ENCODE results near the gene TEX101. TPM values are rescaled to one million over a fixed set of nuclear protein-coding genes. Genes with fewer than 3 reads are reported as not detected.

Gene TEX101
- total RNA-seq, 1 experiment from 2014 or later = not detected

Other genes with a start within 250 kb of the TEX101 start
- gene PSG5, start 228.4 kb upstream of the TEX101 start, total RNA-seq (2014; rRNA removed; shearing (Covaris generic)) = not detected in 2 replicates
- not detected in 2 replicates for gene PSG4, start 209.3 kb upstream of the TEX101 start, total RNA-seq (2014; rRNA removed; shearing (Covaris generic))
- gene PSG9, start 145.4 kb upstream of the TEX101 start, total RNA-seq (2014; rRNA removed; shearing (Covaris generic)) = not detected in 2 replicates
- not detected in 2 replicates for gene CD177, start 61.2 kb upstream of the TEX101 start, total RNA-seq (2014; rRNA removed; shearing (Covaris generic))
- 0.05 and 0.78 TPM in 2 replicates for gene LYPD3, start 50.7 kb downstream of the TEX101 start, total RNA-seq (2014; rRNA removed; shearing (Covaris generic))
- gene PHLDB3, start 89.9 kb downstream of the TEX101 start, total RNA-seq (2014; rRNA removed; shearing (Covaris generic)) = 45.7 and 52.4 TPM in 2 replicates
- 179 and 190 TPM in 2 replicates for gene ETHE1, start 112.3 kb downstream of the TEX101 start, total RNA-seq (2014; rRNA removed; shearing (Covaris generic))
- 0.08 TPM in 2 replicates for gene ZNF575, start 118.3 kb downstream of the TEX101 start, total RNA-seq (2014; rRNA removed; shearing (Covaris generic))
- gene XRCC1, start 160.6 kb downstream of the TEX101 start, total RNA-seq (2014; rRNA removed; shearing (Covaris generic)) = 59.7 and 60.1 TPM in 2 replicates
- gene PINLYP, start 160.9 kb downstream of the TEX101 start, total RNA-seq (2014; rRNA removed; shearing (Covaris generic)) = 0.03 TPM in 1 of 2 replicates, not detected in the other
- 23.0 and 26.0 TPM in 2 replicates for gene IRGQ, start 181.2 kb downstream of the TEX101 start, total RNA-seq (2014; rRNA removed; shearing (Covaris generic))
- gene ZNF576, start 181.7 kb downstream of the TEX101 start, total RNA-seq (2014; rRNA removed; shearing (Covaris generic)) = 29.6 and 41.8 TPM in 2 replicates
- gene SRRM5, start 197.2 kb downstream of the TEX101 start, total RNA-seq (2014; rRNA removed; shearing (Covaris generic)) = 0.50 and 0.74 TPM in 2 replicates
- gene ZNF428, start 204.7 kb downstream of the TEX101 start, total RNA-seq (2014; rRNA removed; shearing (Covaris generic)) = 92.9 and 100 TPM in 2 replicates
- 2.7 and 6.4 TPM in 2 replicates for gene CADM4, start 225.0 kb downstream of the TEX101 start, total RNA-seq (2014; rRNA removed; shearing (Covaris generic))